ENCODE data around the gene SNRNP70. TPM values are rescaled to one million over a fixed set of nuclear protein-coding genes. Genes with fewer than 3 reads are reported as not detected.
A peak's percentile ranks its signal among the peaks of the same experiment; 100 is the strongest.
"Not testable (repeated sequence)": the region's sequence is repeated elsewhere in the genome, so short reads cannot be mapped to it uniquely, and the experiment has no call there.

Gene SNRNP70
- total RNA-seq, result 100 to 1,000 TPM; 114 to 204 TPM

GRCh38 chr19:49085020-49085867 lies at the start of gene SNRNP70:
TSS of gene SNRNP70 (plus strand) at chr19:49085451. CDS start at chr19:49086415, 964 bp downstream.
- peak within 1 kb of the TSS; percentile 92 for H3K4me3 Mint-ChIP-seq
- ATAC-seq (replicated peaks), result peak; percentile 97
- no peaks in the 10 kb centered on the region for H3K9me3 Mint-ChIP-seq
- peaks cover 5% of the 10 kb centered on the region for H3K27me3 Mint-ChIP-seq
- peaks cover 20% of the 10 kb centered on the region for H3K4me1 Mint-ChIP-seq
- peak within 1 kb of the TSS; percentile 99 for H3K27ac Mint-ChIP-seq
- H3K36me3 Mint-ChIP-seq (ENCODE audit: low read depth), result peaks cover 52% of the 10 kb centered on the region

GRCh38 chr19:49036815-49037214 lies 48.4 kb upstream of the SNRNP70 start, which contains the start of gene CGB1:
TSS of gene CGB1 (minus strand) at chr19:49036895. CDS start at chr19:49036711, 184 bp downstream.
- H3K4me3 Mint-ChIP-seq; H3K4me1 Mint-ChIP-seq; H3K9me3 Mint-ChIP-seq; H3K27ac Mint-ChIP-seq; H3K36me3 Mint-ChIP-seq (ENCODE audit: low read depth); H3K27me3 Mint-ChIP-seq: not testable (repeated sequence)
- ATAC-seq (replicated peaks), result peak; percentile 62

GRCh38 chr19:49038111-49038510 lies 47.1 kb upstream of the SNRNP70 start:
- not testable (repeated sequence) for H3K27ac Mint-ChIP-seq; H3K4me1 Mint-ChIP-seq; H3K36me3 Mint-ChIP-seq (ENCODE audit: low read depth); H3K4me3 Mint-ChIP-seq; H3K27me3 Mint-ChIP-seq; ATAC-seq (replicated peaks); H3K9me3 Mint-ChIP-seq

GRCh38 chr19:49038557-49039276 lies 46.5 kb upstream of the SNRNP70 start:
- ATAC-seq (replicated peaks); H3K4me1 Mint-ChIP-seq; H3K9me3 Mint-ChIP-seq; H3K4me3 Mint-ChIP-seq; H3K27ac Mint-ChIP-seq; H3K36me3 Mint-ChIP-seq (ENCODE audit: low read depth); H3K27me3 Mint-ChIP-seq: not testable (repeated sequence)

- not testable (repeated sequence) for H3K27ac Mint-ChIP-seq; H3K4me1 Mint-ChIP-seq; ATAC-seq (replicated peaks); H3K27me3 Mint-ChIP-seq; H3K9me3 Mint-ChIP-seq; H3K36me3 Mint-ChIP-seq (ENCODE audit: low read depth); H3K4me3 Mint-ChIP-seq
Observed at GRCh38 chr19:49039736-49040135, 45.5 kb upstream of the SNRNP70 start.

- Mint-ChIP-seq H3K4me3 (no peak overlapping the region), H3K9me3 (no peaks in the 10 kb centered on the region), H3K27me3 (no peaks in the 10 kb centered on the region), H3K27ac (no peak overlapping the region), H3K36me3 (ENCODE audit: low read depth) (no peaks in the 10 kb centered on the region), H3K4me1 (no peaks in the 10 kb centered on the region)
- no peak for ATAC-seq (replicated peaks)
Observed at GRCh38 chr19:49042177-49042576, 43.1 kb upstream of the SNRNP70 start.

- H3K9me3 Mint-ChIP-seq; H3K36me3 Mint-ChIP-seq (ENCODE audit: low read depth); H3K4me3 Mint-ChIP-seq; H3K4me1 Mint-ChIP-seq; H3K27ac Mint-ChIP-seq; H3K27me3 Mint-ChIP-seq; ATAC-seq (replicated peaks): not testable (repeated sequence)
Observed at GRCh38 chr19:49042666-49043065, 42.6 kb upstream of the SNRNP70 start.

- H3K27ac Mint-ChIP-seq; H3K4me1 Mint-ChIP-seq; ATAC-seq (replicated peaks); H3K4me3 Mint-ChIP-seq; H3K9me3 Mint-ChIP-seq; H3K36me3 Mint-ChIP-seq (ENCODE audit: low read depth); H3K27me3 Mint-ChIP-seq: not testable (repeated sequence)
Observed at GRCh38 chr19:49043548-49043947, 41.7 kb upstream of the SNRNP70 start, which contains the start of gene CGB5. TSS of gene CGB5 (plus strand) at chr19:49043848. CDS start at chr19:49044210, 362 bp downstream.

- H3K27ac Mint-ChIP-seq; H3K9me3 Mint-ChIP-seq; H3K36me3 Mint-ChIP-seq (ENCODE audit: low read depth); H3K27me3 Mint-ChIP-seq; ATAC-seq (replicated peaks); H3K4me3 Mint-ChIP-seq; H3K4me1 Mint-ChIP-seq: not testable (repeated sequence)
Observed at GRCh38 chr19:49049011-49049410, 36.2 kb upstream of the SNRNP70 start, which contains the start of gene CGB8. TSS of gene CGB8 (minus strand) at chr19:49049111. CDS start at chr19:49048739, 372 bp downstream.

- H3K27ac Mint-ChIP-seq; H3K9me3 Mint-ChIP-seq; H3K27me3 Mint-ChIP-seq; H3K36me3 Mint-ChIP-seq (ENCODE audit: low read depth); H3K4me3 Mint-ChIP-seq; ATAC-seq (replicated peaks); H3K4me1 Mint-ChIP-seq: not testable (repeated sequence)
Observed at GRCh38 chr19:49049834-49050233, 35.4 kb upstream of the SNRNP70 start.

- H3K27me3 Mint-ChIP-seq; H3K4me1 Mint-ChIP-seq; ATAC-seq (replicated peaks); H3K36me3 Mint-ChIP-seq (ENCODE audit: low read depth); H3K27ac Mint-ChIP-seq; H3K4me3 Mint-ChIP-seq; H3K9me3 Mint-ChIP-seq: not testable (repeated sequence)
Observed at GRCh38 chr19:49050376-49051033, 34.7 kb upstream of the SNRNP70 start.

- Mint-ChIP-seq H3K4me3 (peak overlapping the region; percentile 84), H3K27me3 (peaks cover 27% of the 10 kb centered on the region)
- peak; percentile 87 for ATAC-seq (replicated peaks)
Observed at GRCh38 chr19:49056101-49056901, 28.9 kb upstream of the SNRNP70 start.

GRCh38 chr19:49056902-49057596 lies 28.2 kb upstream of the SNRNP70 start:
- H3K27ac Mint-ChIP-seq; ATAC-seq (replicated peaks); H3K36me3 Mint-ChIP-seq (ENCODE audit: low read depth); H3K9me3 Mint-ChIP-seq; H3K4me1 Mint-ChIP-seq: not testable (repeated sequence)
- Mint-ChIP-seq H3K27me3 (peaks cover 27% of the 10 kb centered on the region), H3K4me3 (peak overlapping the region; percentile 84)

More at GRCh38 chr19:49056101-49056901, 28.9 kb upstream of the SNRNP70 start:
- Mint-ChIP-seq H3K36me3 (ENCODE audit: low read depth) (no peaks in the 10 kb centered on the region), H3K27ac (no peak overlapping the region), H3K4me1 (peaks cover 8% of the 10 kb centered on the region), H3K9me3 (no peaks in the 10 kb centered on the region)

Measured in activated T-helper 17 cell treated with anti-CD3 and anti-CD28 coated beads, Interleukin-2, amount 50 U/mL, for 72 hours (primary cell).